Neuronal stem cell (in vitro differentiated cells): ENCODE results near the gene FAM107A.

Experiments
- DNase-seq: peaks from one replicate; pipeline ENCODE4 v3.0.0-alpha.2; 2013; ENCODE audit warnings: low spot score
- H2AFZ ChIP-seq: one replicate; pipeline ENCODE4 v1.6.1; 2013; ENCODE audit warnings: mild to moderate bottlenecking, low read length, inconsistent platforms
- H2AK5ac ChIP-seq: 2 replicates; pipeline ENCODE4 v1.6.1; 2013; ENCODE audit warnings: low read depth, mild to moderate bottlenecking, inconsistent platforms, low read length, moderate library complexity, mixed read lengths
- H2BK120ac ChIP-seq: 2 replicates; pipeline ENCODE4 v1.6.1; 2013; ENCODE audit warnings: low read depth, mild to moderate bottlenecking, inconsistent platforms, low read length, moderate library complexity, mixed read lengths
- H2BK12ac ChIP-seq: one replicate; pipeline ENCODE4 v1.6.1; 2013; ENCODE audit warnings: low read length, inconsistent platforms
- H2BK15ac ChIP-seq: 2 replicates; pipeline ENCODE4 v1.6.1; 2013; ENCODE audit warnings: mild to moderate bottlenecking, low read length, inconsistent platforms, mixed read lengths
- H2BK5ac ChIP-seq: one replicate; pipeline ENCODE4 v1.6.1; 2013; ENCODE audit warnings: inconsistent platforms, mild to moderate bottlenecking, low read length, moderate library complexity
- H3K14ac ChIP-seq: one replicate; pipeline ENCODE4 v1.6.1; 2013; ENCODE audit warnings: low read length, inconsistent platforms
- H3K18ac ChIP-seq: 2 replicates; pipeline ENCODE4 v1.6.1; 2013; ENCODE audit warnings: low read length, inconsistent platforms
- H3K23ac ChIP-seq: 2 replicates; pipeline ENCODE4 v1.6.1; 2013; ENCODE audit warnings: low read depth, mild to moderate bottlenecking, mixed read lengths, low read length, inconsistent platforms; ENCODE audit not compliant: poor library complexity
- H3K27ac ChIP-seq: replicated peaks from 3 replicates; pipeline ENCODE4 v1.5.1; 2013; ENCODE audit warnings: low read length, inconsistent platforms
- H3K27me3 ChIP-seq, 3 experiments: 2 replicates each; pipeline ENCODE4 v1.6.1; 2013; ENCODE audit warnings: low read length in 3 of 3, mild to moderate bottlenecking in 2 of 3, inconsistent platforms in 1 of 3, low read depth in 1 of 3, mixed read lengths in 1 of 3, moderate library complexity in 1 of 3; ENCODE audit not compliant: control insufficient read depth in 3 of 3, insufficient read depth in 3 of 3
- H3K36me3 ChIP-seq, 2 donors: replicated peaks in 1 of 2; 2 replicates each; pipeline ENCODE4 v1.6.1; 2013; ENCODE audit warnings: low read length in 2 of 2; ENCODE audit not compliant: control insufficient read depth in 2 of 2, insufficient read depth in 2 of 2
- H3K4ac ChIP-seq: 2 replicates; pipeline ENCODE4 v1.6.1; 2013; ENCODE audit warnings: inconsistent platforms, mild to moderate bottlenecking, low read length, moderate library complexity
- H3K4me1 ChIP-seq, 2 donors: 1 replicate in 1 of 2; 2 replicates in 1 of 2; pipeline ENCODE4 v1.6.1; 2013; ENCODE audit warnings: low read length in 2 of 2, low read depth in 1 of 2; ENCODE audit not compliant: control insufficient read depth in 2 of 2, insufficient read depth in 1 of 2
- H3K4me2 ChIP-seq: one replicate; pipeline ENCODE4 v1.6.1; 2013; ENCODE audit warnings: mild to moderate bottlenecking, low read length, inconsistent platforms; ENCODE audit not compliant: insufficient read depth, poor library complexity, severe bottlenecking
- H3K4me3 ChIP-seq, 2 donors: 2 replicates each; pipeline ENCODE4 v1.5.1; 2013; ENCODE audit warnings: low read length in 2 of 2, mild to moderate bottlenecking in 2 of 2, inconsistent platforms in 1 of 2, moderate library complexity in 1 of 2
- H3K79me1 ChIP-seq: one replicate; pipeline ENCODE4 v1.6.1; 2013; ENCODE audit warnings: low read depth, mild to moderate bottlenecking, inconsistent platforms, low read length, moderate library complexity
- H3K9ac ChIP-seq: one replicate; pipeline ENCODE4 v1.6.1; 2013; ENCODE audit warnings: mild to moderate bottlenecking, low read depth, low read length, inconsistent platforms; ENCODE audit not compliant: poor library complexity
- H3K9me3 ChIP-seq, 2 donors: replicated peaks in 1 of 2; 2 replicates each; pipeline versions ENCODE3 to v1.6.1; 2013; ENCODE audit warnings: low read length in 2 of 2, mild to moderate bottlenecking in 2 of 2, inconsistent platforms in 1 of 2, low read depth in 1 of 2, mixed read lengths in 1 of 2, moderate library complexity in 1 of 2; ENCODE audit not compliant: control insufficient read depth in 2 of 2, insufficient read depth in 1 of 2
- H4K8ac ChIP-seq: one replicate; pipeline ENCODE4 v1.6.1; 2013; ENCODE audit warnings: low read depth, mild to moderate bottlenecking, inconsistent platforms, low read length, moderate library complexity
- H4K91ac ChIP-seq: one replicate; pipeline ENCODE4 v1.6.1; 2013; ENCODE audit warnings: low read length, low read depth, mild to moderate bottlenecking, inconsistent platforms; ENCODE audit not compliant: poor library complexity
- WGBS, 2 donors: extraction: QIAGEN DNeasy Blood & Tissue Kit; methylation state at CpG; one replicate each; pipeline ENCODE4 v1.1.7; 2013; ENCODE audit warnings: missing lambda C conversion rate in 2 of 2, mixed read lengths in 1 of 2; ENCODE audit not compliant: insufficient read length in 2 of 2, insufficient replicate concordance in 1 of 2; ENCODE audit errors: extremely low coverage in 2 of 2; 5-methylcytosine and 5-hydroxymethylcytosine counted together

Gene FAM107A

GRCh38 chr3:58520403-58521335 is 56.5 kb downstream of the FAM107A start:
- Histone ChIP-seq H2BK5ac (no peak overlapping the region), H2AFZ (no peak overlapping the region), H4K91ac (no peak overlapping the region), H3K4me3 (no peak overlapping the region), H3K9ac (no peak overlapping the region), H3K18ac (peak overlapping the region; percentile 38), H3K4ac (no peak overlapping the region), H2BK120ac (no peak overlapping the region), H3K79me1 (no peaks in the 10 kb centered on the region), H2BK15ac (no peak overlapping the region), H3K4me1 (peaks cover 17 to 25% of the 10 kb centered on the region in 2 donors), H3K4me2 (no peak overlapping the region), H2AK5ac (peak overlapping the region; percentile 51), H3K23ac (no peak overlapping the region), H3K9me3 (no peaks in the 10 kb centered on the region), H2BK12ac (no peak overlapping the region), H3K36me3 (no peaks in the 10 kb centered on the region), H3K14ac (no peak overlapping the region), H3K27ac (no peak overlapping the region), H4K8ac (no peak overlapping the region), H3K27me3 (no peaks in the 10 kb centered on the region)
- no peak for DNase-seq
- no CpG with 5 or more reads among the region's 8 CpGs for WGBS, 2 donors

GRCh38 chr3:58519668-58520402 is 57.4 kb downstream of the FAM107A start:
- H2AFZ ChIP-seq = no peak overlapping the region
- H3K23ac ChIP-seq = no peak overlapping the region
- H2AK5ac ChIP-seq = no peak overlapping the region
- DNase-seq = no peak
- no peak overlapping the region for H3K9ac ChIP-seq
- no peak overlapping the region for H2BK120ac ChIP-seq
- no peak overlapping the region for H3K27ac ChIP-seq
- peak overlapping the region; percentile 36 for H3K18ac ChIP-seq
- H3K4me1 ChIP-seq = peaks cover 17 to 25% of the 10 kb centered on the region in 2 donors
- H3K27me3 ChIP-seq = no peaks in the 10 kb centered on the region
- H3K4me3 ChIP-seq = no peak overlapping the region
- no peak overlapping the region for H4K8ac ChIP-seq
- no peak overlapping the region for H2BK12ac ChIP-seq
- no peaks in the 10 kb centered on the region for H3K36me3 ChIP-seq
- no peak overlapping the region for H2BK5ac ChIP-seq
- no peak overlapping the region for H3K4me2 ChIP-seq
- H3K4ac ChIP-seq = no peak overlapping the region
- H4K91ac ChIP-seq = no peak overlapping the region
- WGBS, 2 donors = no CpG with 5 or more reads among the region's 6 CpGs
- H3K79me1 ChIP-seq = no peaks in the 10 kb centered on the region
- no peak overlapping the region for H2BK15ac ChIP-seq
- H3K14ac ChIP-seq = no peak overlapping the region
- no peaks in the 10 kb centered on the region for H3K9me3 ChIP-seq

GRCh38 chr3:58518291-58518789 is 58.9 kb downstream of the FAM107A start:
- Histone ChIP-seq H3K79me1 (no peaks in the 10 kb centered on the region), H2AK5ac (no peak overlapping the region), H2BK120ac (no peak overlapping the region), H3K27ac (no peak overlapping the region), H3K4me3 (no peak overlapping the region), H2BK5ac (no peak overlapping the region), H3K14ac (no peak overlapping the region), H3K23ac (no peak overlapping the region), H2BK15ac (no peak overlapping the region), H2AFZ (no peak overlapping the region), H3K9ac (no peak overlapping the region), H3K18ac (no peak overlapping the region), H4K91ac (no peak overlapping the region), H3K4ac (no peak overlapping the region), H3K4me1 (peaks cover 17 to 25% of the 10 kb centered on the region in 2 donors), H3K36me3 (no peaks in the 10 kb centered on the region), H3K4me2 (no peak overlapping the region), H3K9me3 (no peaks in the 10 kb centered on the region), H2BK12ac (no peak overlapping the region), H3K27me3 (no peaks in the 10 kb centered on the region), H4K8ac (no peak overlapping the region)
- DNase-seq = no peak
- no CpG with 5 or more reads among the region's 3 CpGs for WGBS, 2 donors

- Histone ChIP-seq H3K23ac (no peak overlapping the region), H2BK15ac (no peak overlapping the region), H3K79me1 (no peaks in the 10 kb centered on the region), H3K4me1 (peaks cover 0 to 4% of the 10 kb centered on the region in 2 donors), H3K4me2 (no peak overlapping the region), H3K4me3 (no peak overlapping the region), H2BK12ac (no peak overlapping the region), H2BK5ac (no peak overlapping the region), H3K9ac (no peak overlapping the region), H4K8ac (no peak overlapping the region), H4K91ac (no peak overlapping the region), H3K27ac (no peak overlapping the region), H3K14ac (no peak overlapping the region), H3K18ac (no peak overlapping the region), H3K4ac (no peak overlapping the region), H2AFZ (no peak overlapping the region), H2BK120ac (no peak overlapping the region), H3K9me3 (no peaks in the 10 kb centered on the region), H2AK5ac (no peak overlapping the region), H3K36me3 (no peaks in the 10 kb centered on the region), H3K27me3 (no peaks in the 10 kb centered on the region)
- no CpG with 5 or more reads among the region's 3 CpGs for whole genome bisulfite sequencing, 2 donors
- DNase-seq = no peak
Measured at GRCh38 chr3:58514405-58514804, 62.8 kb downstream of the FAM107A start.
